MCF 10A (cell line): Measurements from ENCODE around the gene FGR. TPM values are rescaled to one million over a fixed set of nuclear protein-coding genes. Genes with fewer than 3 reads are reported as not detected.
A peak's percentile ranks its signal among the peaks of the same experiment; 100 is the strongest.
"Not testable (repeated sequence)": the region's sequence is repeated elsewhere in the genome, so short reads cannot be mapped to it uniquely, and the experiment has no call there.

ENCODE experiments used
- Bru-seq: library from RNA; stranded (reverse); fragments of 400-500 nt; gene quantifications from one replicate; lab custom pipeline; 2021; lab: Mats Ljungman, UMichigan
- BruChase-seq, 2 experiments: library from RNA; stranded (reverse); fragments of 400-500 nt; gene quantifications; one replicate each; lab custom pipeline; 2021; lab: Mats Ljungman, UMichigan
- BruUV-seq: library from RNA; stranded (reverse); fragments of 400-500 nt; replicated peaks from 2 replicates; lab custom pipeline; 2021; lab: Mats Ljungman, UMichigan
- CTCF ChIA-PET: fragments of 300-600 bp; sonication (Branson Sonifier 250); formaldehyde crosslinking; extraction: SDS; loops from one replicate; lab custom pipeline; 2021; ENCODE audit warnings: antibody characterized with exemption, inconsistent platforms; lab: Yijun Ruan, JAX
- POLR2A ChIA-PET: fragments of 300-600, 350-650 bp; sonication (Branson Sonifier 250); formaldehyde crosslinking; extraction: SDS; loops from one replicate; lab custom pipeline; 2020; ENCODE audit warnings: antibody characterized with exemption, inconsistent platforms; lab: Yijun Ruan, JAX
- DNase-seq: peaks from one replicate; pipeline ENCODE4 v3.0.0-alpha.2; 2018; ENCODE audit not compliant: unreplicated experiment
- H3K27ac Mint-ChIP-seq: one replicate; pipeline ENCODE4 v1.8.0; 2022; ENCODE audit warnings: mild to moderate bottlenecking, low read depth, mixed read lengths; ENCODE audit not compliant: unreplicated experiment
- H3K27me3 Mint-ChIP-seq: one replicate; pipeline ENCODE4 v1.8.0; 2022; ENCODE audit warnings: mixed read lengths; ENCODE audit not compliant: insufficient read depth, unreplicated experiment
- H3K36me3 Mint-ChIP-seq: one replicate; pipeline ENCODE4 v1.8.0; 2022; ENCODE audit warnings: mild to moderate bottlenecking, moderate library complexity, mixed read lengths; ENCODE audit not compliant: insufficient read depth, unreplicated experiment
- H3K4me1 Mint-ChIP-seq: one replicate; pipeline ENCODE4 v1.8.0; 2022; ENCODE audit warnings: mixed read lengths; ENCODE audit not compliant: insufficient read depth, unreplicated experiment
- H3K4me3 Mint-ChIP-seq: one replicate; pipeline ENCODE4 v1.8.0; 2022; ENCODE audit warnings: mild to moderate bottlenecking, moderate library complexity, mixed read lengths; ENCODE audit not compliant: unreplicated experiment
- H3K9me3 Mint-ChIP-seq: one replicate; pipeline ENCODE4 v1.8.0; 2022; ENCODE audit warnings: mixed read lengths; ENCODE audit not compliant: unreplicated experiment
- CTCF ChIP-seq: fragments of 200-600 bp; IDR thresholded peaks from one replicate; pipeline ENCODE4 v1.8.0; 2022; ENCODE audit warnings: antibody characterized with exemption, mild to moderate bottlenecking; ENCODE audit not compliant: unreplicated experiment
- intact Hi-C: fragments of 100-400 bp; cut with micrococcal nuclease; formaldehyde crosslinking; loops from 2 replicates; pipeline ENCODE4 v1.14.1; 2022
- long read RNA-seq: library from polyadenylated mRNA; stranded (forward); transcript quantifications from one replicate; pipeline ENCODE4 v2.0.0, GENCODE V29; 2022
- total RNA-seq: library from RNA; stranded (reverse); gene quantifications from 2 replicates; pipeline ENCODE4 v1.2.3, GENCODE V29; 2022

The FGR gene
- total RNA-seq: not detected in 2 replicates
- not detected for Bru-seq, nascent RNA
- percentile 4 among the genes with signal in this experiment for BruChase-seq, experiment 1, labeled RNA remaining after a 6-hour chase
- BruChase-seq, experiment 2, labeled RNA remaining after a 2-hour chase: percentile 4 among the genes with signal in this experiment
- long read RNA-seq: 0 reads

DNA sequence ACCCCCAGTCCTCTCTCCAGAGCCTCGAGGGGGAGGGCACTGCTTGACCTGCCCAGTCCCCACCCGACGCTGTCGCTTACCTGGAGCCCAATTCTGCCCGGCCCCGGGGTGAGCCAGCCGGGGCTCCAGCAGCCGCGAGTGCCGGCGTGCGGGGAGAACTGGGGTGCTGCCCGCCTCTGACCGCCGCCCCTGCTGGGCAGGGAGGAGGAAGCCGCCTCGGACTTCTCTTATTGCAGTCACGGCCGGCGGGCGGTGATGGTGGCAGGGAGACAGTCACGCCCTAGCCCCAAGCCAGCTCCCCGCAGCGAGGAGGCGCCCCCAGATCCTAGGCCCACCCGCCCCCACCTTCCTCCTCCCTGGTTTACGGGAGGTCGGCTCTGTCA lies at the start of gene FGR:
Gene FGR (minus strand): TSS at position 201 of the 383 bp plus-strand sequence. CDS start 11,269 bp downstream, outside the sequence.
- H3K4me3 Mint-ChIP-seq: peak within 1 kb of the TSS; percentile 9
- no peaks in the 10 kb centered on the region for H3K4me1 Mint-ChIP-seq
- no peak within 1 kb of the TSS for H3K27ac Mint-ChIP-seq
- POLR2A ChIA-PET: no interaction called here
- TF ChIP-seq CTCF: no peak
- H3K27me3 Mint-ChIP-seq: peaks cover 10% of the 10 kb centered on the region
- no TSS peak for BruUV-seq
- no peaks in the 10 kb centered on the region for H3K9me3 Mint-ChIP-seq
- intact Hi-C loops: no loop called here
- no peaks in the 10 kb centered on the region for H3K36me3 Mint-ChIP-seq
- no peak for DNase-seq
- CTCF ChIA-PET: no interaction called here

- POLR2A ChIA-PET: interaction anchor here (0.6 kb wide), 1 partner anchor 99 kb away, joined by 3 read pairs; no protein-coding TSS in a partner anchor
- H3K27me3 Mint-ChIP-seq: peaks cover 22% of the 10 kb centered on the region
- no peak for TF ChIP-seq CTCF
- CTCF ChIA-PET: no interaction called here
- peaks cover 5% of the 10 kb centered on the region for H3K36me3 Mint-ChIP-seq
- H3K9me3 Mint-ChIP-seq: no peaks in the 10 kb centered on the region
- no peak overlapping the region for H3K4me3 Mint-ChIP-seq
- H3K4me1 Mint-ChIP-seq: no peaks in the 10 kb centered on the region
- DNase-seq: no peak
- intact Hi-C loops: no loop called here
- no peak overlapping the region for H3K27ac Mint-ChIP-seq
- BruUV-seq: no TSS peak
These were observed 49.2 kb upstream of the FGR start for GRCh38 chr1:27684176-27684575.

- BruUV-seq: no TSS peak
- no peaks in the 10 kb centered on the region for H3K4me1 Mint-ChIP-seq
- POLR2A ChIA-PET: no interaction called here
These were observed 47.5 kb upstream of the FGR start for GRCh38 chr1:27682351-27682944.

GRCh38 chr1:27681580-27681979 lies 46.6 kb upstream of the FGR start:
- BruUV-seq, H3K36me3 Mint-ChIP-seq, H3K27ac Mint-ChIP-seq, H3K4me1 Mint-ChIP-seq, POLR2A ChIA-PET, H3K4me3 Mint-ChIP-seq, H3K9me3 Mint-ChIP-seq, intact Hi-C loops, DNase-seq, CTCF ChIA-PET: not testable (repeated sequence)
- peaks cover 12% of the 10 kb centered on the region for H3K27me3 Mint-ChIP-seq

More at GRCh38 chr1:27682351-27682944, 47.5 kb upstream of the FGR start:
- Mint-ChIP-seq H3K9me3 (no peaks in the 10 kb centered on the region), H3K27me3 (peaks cover 12% of the 10 kb centered on the region), H3K27ac (no peak overlapping the region), H3K4me3 (no peak overlapping the region), H3K36me3 (peaks cover 5% of the 10 kb centered on the region)
- TF ChIP-seq CTCF: no peak
- no peak for DNase-seq
- intact Hi-C loops: no loop called here
- CTCF ChIA-PET: interaction anchor here (0.5 kb wide), 1 partner anchor 62 kb away, joined by 5 read pairs; no protein-coding TSS in a partner anchor

DNA sequence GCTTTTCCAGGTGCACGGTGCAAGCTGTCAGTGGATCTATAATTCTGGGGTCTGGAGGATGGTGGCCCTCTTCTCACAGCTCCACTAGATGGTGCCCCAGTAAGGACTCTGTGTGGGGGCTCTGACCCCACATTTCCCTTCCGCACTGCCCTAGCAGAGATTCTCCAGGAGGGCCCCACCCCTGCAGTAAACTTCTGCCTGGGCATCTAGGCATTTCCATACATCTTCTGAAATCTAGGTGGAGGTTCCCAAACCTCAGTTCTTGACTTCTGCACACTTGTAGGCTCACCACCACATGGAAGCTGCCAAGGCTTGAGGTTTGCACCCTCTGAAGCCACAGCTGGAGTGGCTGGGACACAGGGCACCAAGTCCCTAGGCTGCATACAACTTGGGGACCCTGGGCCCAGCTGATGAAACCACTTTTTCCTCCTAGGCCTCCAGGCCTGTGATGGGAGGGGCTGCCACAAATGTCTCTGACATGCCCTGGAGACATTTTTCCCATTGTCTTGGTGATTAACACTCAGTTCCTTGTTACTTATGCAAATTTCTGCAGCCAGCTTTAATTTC lies 45.3 kb upstream of the FGR start:
- H3K27me3 Mint-ChIP-seq: peaks cover 11% of the 10 kb centered on the region
- intact Hi-C loops, H3K9me3 Mint-ChIP-seq, H3K4me3 Mint-ChIP-seq, H3K4me1 Mint-ChIP-seq, H3K36me3 Mint-ChIP-seq, H3K27ac Mint-ChIP-seq, BruUV-seq, CTCF ChIA-PET, POLR2A ChIA-PET, DNase-seq: not testable (repeated sequence)
